HG02798 (cell line): ENCODE measurements around the gene C19orf47.

Source experiments
- ATAC-seq: cut with Tn5 transposase; IDR thresholded peaks from one replicate; pipeline ENCODE4 v1.9.1; 2021; ENCODE audit warnings: mild to moderate bottlenecking; ENCODE audit not compliant: unreplicated experiment, poor library complexity

The C19orf47 gene

GRCh38 chr19:40321076-40321475 is 27.1 kb downstream of the C19orf47 start:
- ATAC-seq = no peak

GRCh38 chr19:40320558-40320935 is 27.6 kb downstream of the C19orf47 start:
- ATAC-seq = no peak

- no peak for ATAC-seq
Observed at GRCh38 chr19:40317338-40317737, 30.9 kb downstream of the C19orf47 start.

- ATAC-seq = no peak
Observed at GRCh38 chr19:40315812-40316470, 32.3 kb downstream of the C19orf47 start.

GRCh38 chr19:40314656-40315055 is 33.5 kb downstream of the C19orf47 start:
- ATAC-seq = no peak

- no peak for ATAC-seq
Observed at GRCh38 chr19:40313229-40313983, 34.8 kb downstream of the C19orf47 start.

GRCh38 chr19:40312533-40312932 is 35.7 kb downstream of the C19orf47 start:
- ATAC-seq = no peak

GRCh38 chr19:40309666-40310065 is 38.5 kb downstream of the C19orf47 start:
- ATAC-seq = no peak

- ATAC-seq = no peak
Observed at GRCh38 chr19:40305403-40305802, 42.8 kb downstream of the C19orf47 start.

- ATAC-seq = no peak
Observed at GRCh38 chr19:40304306-40304705, 43.9 kb downstream of the C19orf47 start.

GRCh38 chr19:40303765-40304164 is 44.4 kb downstream of the C19orf47 start:
- no peak for ATAC-seq

- no peak for ATAC-seq
Observed at GRCh38 chr19:40302224-40303011, 45.8 kb downstream of the C19orf47 start.

- ATAC-seq = no peak
Observed at GRCh38 chr19:40300668-40301067, 47.5 kb downstream of the C19orf47 start.

- no peak for ATAC-seq
Observed at GRCh38 chr19:40298026-40298425, 50.2 kb downstream of the C19orf47 start.

- ATAC-seq = no peak
Observed at GRCh38 chr19:40294560-40294959, 53.6 kb downstream of the C19orf47 start.

- no peak for ATAC-seq
Observed at GRCh38 chr19:40286971-40287421, 61.2 kb downstream of the C19orf47 start.

- no peak for ATAC-seq
Observed at GRCh38 chr19:40286235-40286970, 61.8 kb downstream of the C19orf47 start.

- ATAC-seq = peak; percentile 88
Observed at GRCh38 chr19:40285353-40286234, 62.6 kb downstream of the C19orf47 start.
